HepG2 (cell line): ENCODE data around the gene SPI1. TPM values are rescaled to one million over a fixed set of nuclear protein-coding genes. Genes with fewer than 3 reads are reported as not detected.
A peak's percentile ranks its signal among the peaks of the same experiment; 100 is the strongest.

Source experiments
- CEBPB ChIP-seq: IDR thresholded peaks from 2 replicates; pipeline ENCODE4 v1.6.1; 2011; ENCODE audit warnings: low read depth, low read length, improper control_type of control experiment, borderline replicate concordance
- polyA plus RNA-seq, 8 experiments: library from polyadenylated mRNA; depleted of rRNA in 3 of 8; stranded (reverse) in 7 of 8; unstranded in 1 of 8; fragments of >200 nt; fragmentation: Illumina TruSeq in 4 of 8; extraction: Trizol in 4 of 8; gene quantifications; 2 replicates each; pipeline versions ENCODE4 v1.2.1 to v1.2.3, GENCODE V29; 2011 to 2016; ENCODE audit warnings: low read depth in 4 of 8, missing spikeins in 1 of 8, mixed read lengths in 1 of 8; ENCODE audit not compliant: insufficient read depth in 1 of 8
- total RNA-seq, 5 experiments: library from RNA; depleted of rRNA; stranded (reverse); fragments of >200 nt; fragmentation: Illumina TruSeq; extraction: Trizol; gene quantifications; 2 replicates each; pipeline ENCODE4 v1.2.3, GENCODE V29; 2016; ENCODE audit warnings: low read depth in 1 of 5
- TF ChIP-seq, protein P1 (sequence below): sonication (generic); formaldehyde crosslinking; IDR thresholded peaks from 2 replicates; pipeline ENCODE4 v1.5.0; 2020; ENCODE audit warnings: mild to moderate bottlenecking, missing genetic modification reagents, borderline replicate concordance
- TF ChIP-seq, protein P2 (sequence below): sonication (generic); formaldehyde crosslinking; IDR thresholded peaks from 2 replicates; pipeline ENCODE4 v1.4.0; 2020; ENCODE audit warnings: missing genetic modification reagents, mild to moderate bottlenecking, borderline replicate concordance

The SPI1 gene
- total and polyA plus RNA-seq, 2 of the 13 experiments (the other 11 are each of a cell fraction or from before 2014, with no cell fraction given), result not detected

DNA sequence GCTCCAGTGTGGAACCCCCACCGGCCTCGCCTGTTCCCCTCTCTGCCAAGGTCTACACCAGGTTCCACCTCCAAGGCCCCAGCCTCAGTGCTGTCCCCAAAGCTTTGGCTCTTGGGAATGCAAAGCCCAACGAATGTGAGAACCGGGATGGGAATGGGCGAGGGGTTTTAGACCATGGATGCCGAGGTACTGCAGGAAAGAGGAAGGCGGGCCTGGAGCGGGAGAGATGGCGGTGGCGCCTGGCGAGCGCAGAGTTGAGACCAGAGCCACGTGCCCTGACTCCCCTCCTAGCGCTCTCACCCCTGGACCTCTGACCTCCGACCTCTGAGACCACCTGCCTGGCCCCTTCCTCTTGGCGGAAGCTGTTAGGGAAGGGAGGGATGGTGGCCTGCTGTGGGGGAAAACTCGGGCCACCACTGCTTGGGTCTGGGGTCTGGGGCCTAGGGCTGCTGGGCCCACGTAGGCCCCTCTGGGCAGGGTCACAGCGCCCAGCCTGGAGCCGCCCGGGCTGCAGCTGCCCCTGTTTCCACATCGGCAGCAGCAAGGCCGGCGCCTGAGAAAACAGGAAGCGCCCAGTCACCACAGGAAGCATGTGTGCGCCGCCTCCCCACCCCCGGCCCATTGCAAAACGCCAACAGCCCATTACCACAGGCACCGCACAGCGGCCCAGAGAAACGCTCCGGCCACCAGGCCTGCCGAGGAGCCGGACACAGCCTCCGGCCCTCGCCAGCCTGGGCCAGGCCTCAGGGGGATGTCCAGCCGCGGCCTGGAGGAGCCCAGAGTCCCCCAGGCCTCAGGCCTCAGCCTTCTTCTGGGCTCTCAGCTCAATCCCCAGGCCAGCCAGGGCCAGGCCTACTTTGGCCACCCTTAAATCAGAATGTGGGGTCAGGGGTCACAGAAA lies 16.2 kb upstream of the SPI1 start (continued):
- TF ChIP-seq, protein P1, sequence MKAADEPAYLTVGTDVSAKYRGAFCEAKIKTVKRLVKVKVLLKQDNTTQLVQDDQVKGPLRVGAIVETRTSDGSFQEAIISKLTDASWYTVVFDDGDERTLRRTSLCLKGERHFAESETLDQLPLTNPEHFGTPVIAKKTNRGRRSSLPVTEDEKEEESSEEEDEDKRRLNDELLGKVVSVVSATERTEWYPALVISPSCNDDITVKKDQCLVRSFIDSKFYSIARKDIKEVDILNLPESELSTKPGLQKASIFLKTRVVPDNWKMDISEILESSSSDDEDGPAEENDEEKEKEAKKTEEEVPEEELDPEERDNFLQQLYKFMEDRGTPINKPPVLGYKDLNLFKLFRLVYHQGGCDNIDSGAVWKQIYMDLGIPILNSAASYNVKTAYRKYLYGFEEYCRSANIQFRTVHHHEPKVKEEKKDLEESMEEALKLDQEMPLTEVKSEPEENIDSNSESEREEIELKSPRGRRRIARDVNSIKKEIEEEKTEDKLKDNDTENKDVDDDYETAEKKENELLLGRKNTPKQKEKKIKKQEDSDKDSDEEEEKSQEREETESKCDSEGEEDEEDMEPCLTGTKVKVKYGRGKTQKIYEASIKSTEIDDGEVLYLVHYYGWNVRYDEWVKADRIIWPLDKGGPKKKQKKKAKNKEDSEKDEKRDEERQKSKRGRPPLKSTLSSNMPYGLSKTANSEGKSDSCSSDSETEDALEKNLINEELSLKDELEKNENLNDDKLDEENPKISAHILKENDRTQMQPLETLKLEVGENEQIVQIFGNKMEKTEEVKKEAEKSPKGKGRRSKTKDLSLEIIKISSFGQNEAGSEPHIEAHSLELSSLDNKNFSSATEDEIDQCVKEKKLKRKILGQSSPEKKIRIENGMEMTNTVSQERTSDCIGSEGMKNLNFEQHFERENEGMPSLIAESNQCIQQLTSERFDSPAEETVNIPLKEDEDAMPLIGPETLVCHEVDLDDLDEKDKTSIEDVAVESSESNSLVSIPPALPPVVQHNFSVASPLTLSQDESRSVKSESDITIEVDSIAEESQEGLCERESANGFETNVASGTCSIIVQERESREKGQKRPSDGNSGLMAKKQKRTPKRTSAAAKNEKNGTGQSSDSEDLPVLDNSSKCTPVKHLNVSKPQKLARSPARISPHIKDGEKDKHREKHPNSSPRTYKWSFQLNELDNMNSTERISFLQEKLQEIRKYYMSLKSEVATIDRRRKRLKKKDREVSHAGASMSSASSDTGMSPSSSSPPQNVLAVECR (CRISPR knock-in tag), result no peak
- TF ChIP-seq, protein P2, sequence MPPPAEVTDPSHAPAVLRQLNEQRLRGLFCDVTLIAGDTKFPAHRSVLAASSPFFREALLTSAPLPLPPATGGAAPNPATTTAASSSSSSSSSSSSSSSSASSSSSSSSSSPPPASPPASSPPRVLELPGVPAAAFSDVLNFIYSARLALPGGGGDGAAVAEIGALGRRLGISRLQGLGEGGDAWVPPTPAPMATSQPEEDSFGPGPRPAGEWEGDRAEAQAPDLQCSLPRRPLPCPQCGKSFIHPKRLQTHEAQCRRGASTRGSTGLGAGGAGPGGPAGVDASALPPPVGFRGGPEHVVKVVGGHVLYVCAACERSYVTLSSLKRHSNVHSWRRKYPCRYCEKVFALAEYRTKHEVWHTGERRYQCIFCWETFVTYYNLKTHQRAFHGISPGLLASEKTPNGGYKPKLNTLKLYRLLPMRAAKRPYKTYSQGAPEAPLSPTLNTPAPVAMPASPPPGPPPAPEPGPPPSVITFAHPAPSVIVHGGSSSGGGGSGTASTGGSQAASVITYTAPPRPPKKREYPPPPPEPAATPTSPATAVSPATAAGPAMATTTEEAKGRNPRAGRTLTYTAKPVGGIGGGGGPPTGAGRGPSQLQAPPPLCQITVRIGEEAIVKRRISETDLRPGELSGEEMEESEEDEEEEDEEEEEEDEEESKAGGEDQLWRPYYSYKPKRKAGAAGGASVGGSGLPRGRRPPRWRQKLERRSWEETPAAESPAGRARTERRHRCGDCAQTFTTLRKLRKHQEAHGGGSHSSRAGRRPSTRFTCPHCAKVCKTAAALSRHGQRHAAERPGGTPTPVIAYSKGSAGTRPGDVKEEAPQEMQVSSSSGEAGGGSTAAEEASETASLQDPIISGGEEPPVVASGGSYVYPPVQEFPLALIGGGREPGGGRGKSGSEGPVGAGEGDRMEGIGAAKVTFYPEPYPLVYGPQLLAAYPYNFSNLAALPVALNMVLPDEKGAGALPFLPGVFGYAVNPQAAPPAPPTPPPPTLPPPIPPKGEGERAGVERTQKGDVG (CRISPR knock-in tag), result peak; percentile 52; the same call in 1 of the 2 replicates
- TF ChIP-seq CEBPB, result peak; percentile 68; the same call in 1 of the 2 replicates
